ENCODE measurements around the gene SLC13A3. TPM values are rescaled to one million over a fixed set of nuclear protein-coding genes. Genes with fewer than 3 reads are reported as not detected.

Gene SLC13A3
- total RNA-seq, 4 donors from 2014 or later: 5.7 to 11.6 (median 9.3) TPM

- Histone ChIP-seq H3K4me3 (no peak overlapping the region), H3K27ac (peak overlapping the region in 1 of 4 donors; percentile 13), H3K27me3 (no peaks in the 10 kb centered on the region), H3K36me3 (no peaks in the 10 kb centered on the region), H3K9me3 (no peaks in the 10 kb centered on the region), H3K4me1 (peaks cover 0 to 23% (median 10%) of the 10 kb centered on the region in 4 donors)
- DNase-seq (ENCODE audit: low spot score in 2 of 2): no peak
- TF ChIP-seq EP300 (IDR thresholded peaks at IDR 0.05): peak in 1 of 2 donors; percentile 27
- TF ChIP-seq POLR2A (IDR thresholded peaks at IDR 0.05): no peak
- WGBS, 2 donors: 40 to 42% methylated on average over 5 of the region's 5 CpGs
These were observed 92.7 kb downstream of the SLC13A3 start for GRCh38 chr20:46558511-46558959.

GRCh38 chr20:46557231-46557956 lies 93.9 kb downstream of the SLC13A3 start:
- no peak for TF ChIP-seq CTCF (IDR thresholded peaks at IDR 0.05)
- TF ChIP-seq EP300 (IDR thresholded peaks at IDR 0.05): no peak
- TF ChIP-seq POLR2A (IDR thresholded peaks at IDR 0.05): no peak
- H3K4me1 ChIP-seq: peaks cover 0 to 12% (median 4%) of the 10 kb centered on the region in 4 donors
- no peak for DNase-seq (ENCODE audit: low spot score in 2 of 2)
- no peak overlapping the region for H3K27ac ChIP-seq
- H3K9me3 ChIP-seq: no peaks in the 10 kb centered on the region
- H3K36me3 ChIP-seq: no peaks in the 10 kb centered on the region
- no peak overlapping the region for H3K4me3 ChIP-seq
- H3K27me3 ChIP-seq: no peaks in the 10 kb centered on the region
- 72 to 73% methylated on average over 8 of the region's 8 CpGs for WGBS, 2 donors

DNA sequence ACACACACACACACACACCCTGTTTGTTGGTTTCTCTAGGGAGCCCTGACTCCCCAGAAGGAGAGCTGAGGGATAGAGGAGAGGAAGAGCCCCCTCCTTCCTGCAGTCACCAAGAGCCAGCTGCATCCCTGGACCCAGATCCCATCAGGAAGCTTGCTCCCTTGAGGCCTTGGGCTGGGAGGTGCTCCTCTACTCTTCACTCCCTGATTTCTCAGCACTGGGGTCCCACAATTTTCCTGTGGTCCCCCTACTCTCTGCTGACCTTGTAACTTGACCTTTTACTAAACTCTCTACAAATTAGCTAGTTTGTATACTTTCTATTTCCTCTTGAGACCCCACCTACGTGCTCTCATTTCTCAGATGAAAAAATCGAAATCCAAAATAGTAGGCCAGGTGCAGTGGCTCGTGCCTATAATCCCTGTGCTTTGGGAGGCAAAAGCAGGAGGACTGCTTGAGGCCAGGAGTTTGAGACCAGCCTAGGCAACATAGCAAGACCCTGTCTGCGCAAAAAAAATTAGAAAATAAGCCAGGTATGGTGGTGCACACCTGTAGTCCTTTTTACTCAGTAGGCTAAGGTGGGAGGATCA lies 95.8 kb downstream of the SLC13A3 start:
- H3K36me3 ChIP-seq: no peaks in the 10 kb centered on the region
- 72 to 73% methylated on average over 4 of the region's 4 CpGs for WGBS, 2 donors
- H3K27me3 ChIP-seq: no peaks in the 10 kb centered on the region
- TF ChIP-seq EP300 (IDR thresholded peaks at IDR 0.05) (no peak), POLR2A (IDR thresholded peaks at IDR 0.05) (no peak)
- no peaks in the 10 kb centered on the region for H3K9me3 ChIP-seq
- no peak overlapping the region for H3K27ac ChIP-seq
- peaks cover 0 to 3% (median 0%) of the 10 kb centered on the region in 4 donors for H3K4me1 ChIP-seq
- DNase-seq (ENCODE audit: low spot score in 2 of 2): no peak
- H3K4me3 ChIP-seq: no peak overlapping the region

DNA sequence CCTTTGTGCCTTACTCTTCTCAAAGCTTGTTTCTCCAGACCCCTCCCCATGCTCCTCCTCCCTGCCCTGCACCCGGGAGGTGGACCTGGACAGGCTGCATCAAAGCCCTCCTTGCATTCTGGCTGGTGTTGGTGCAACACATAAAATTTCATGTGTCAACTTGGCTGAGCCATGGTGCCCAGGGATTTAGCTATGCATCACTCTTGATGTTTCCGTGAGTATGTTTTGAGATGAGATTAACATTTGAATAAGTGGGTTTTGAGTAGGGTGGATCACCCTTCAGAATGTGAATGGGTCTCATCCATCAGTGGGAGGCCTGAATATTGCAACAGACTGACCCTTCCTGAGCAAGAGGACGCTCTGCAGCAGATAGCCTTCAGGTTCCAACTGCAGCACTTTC lies 96.4 kb downstream of the SLC13A3 start:
- H3K36me3 ChIP-seq: no peaks in the 10 kb centered on the region
- H3K9me3 ChIP-seq: no peaks in the 10 kb centered on the region
- no peaks in the 10 kb centered on the region for H3K27me3 ChIP-seq
- 66% methylated on average over 3 of the region's 3 CpGs for WGBS, 2 donors
- no peak overlapping the region for H3K27ac ChIP-seq
- no peak for DNase-seq (ENCODE audit: low spot score in 2 of 2)
- H3K4me1 ChIP-seq: peaks cover 0 to 3% (median 0%) of the 10 kb centered on the region in 4 donors
- no peak for TF ChIP-seq POLR2A (IDR thresholded peaks at IDR 0.05)
- TF ChIP-seq CTCF (IDR thresholded peaks at IDR 0.05): no peak
- TF ChIP-seq EP300 (IDR thresholded peaks at IDR 0.05): no peak
- H3K4me3 ChIP-seq: no peak overlapping the region

- Histone ChIP-seq H3K36me3 (no peaks in the 10 kb centered on the region), H3K27ac (no peak overlapping the region), H3K9me3 (no peaks in the 10 kb centered on the region), H3K4me3 (no peak overlapping the region), H3K4me1 (peaks cover 0 to 3% (median 0%) of the 10 kb centered on the region in 4 donors), H3K27me3 (no peaks in the 10 kb centered on the region)
- 83 to 88% methylated on average over 3 of the region's 3 CpGs for WGBS, 2 donors
- no peak for DNase-seq (ENCODE audit: low spot score in 2 of 2)
- TF ChIP-seq CTCF (IDR thresholded peaks at IDR 0.05) (no peak), POLR2A (IDR thresholded peaks at IDR 0.05) (no peak), EP300 (IDR thresholded peaks at IDR 0.05) (no peak)
These were observed 97.3 kb downstream of the SLC13A3 start for GRCh38 chr20:46553926-46554325.

All from tibial nerve (tissue), 4 donors.